HepG2 (cell line): Measurements from ENCODE around the gene TRPC3. TPM values are rescaled to one million over a fixed set of nuclear protein-coding genes. Genes with fewer than 3 reads are reported as not detected.

Source experiments
- ATAC-seq: fragments of 200-7000 bp; cut with Tn5 transposase; 3 replicates; pipeline ENCODE4 v1.9.1; 2020; ENCODE audit warnings: mild to moderate bottlenecking, moderate library complexity
- BruUV-seq: library from RNA; stranded (reverse); fragments of 400-500 nt; replicated peaks from 2 replicates; lab custom pipeline; 2021; lab: Mats Ljungman, UMichigan
- CTCF ChIA-PET: fragments of 300-600 bp; formaldehyde crosslinking; extraction: SDS; loops from one replicate; lab custom pipeline; 2021; ENCODE audit warnings: low total read pairs, inconsistent platforms, low intra/inter-chr PET ratio; lab: Yijun Ruan, JAX
- POLR2A ChIA-PET: fragments of 350-600 bp; sonication (Branson Sonifier 250); formaldehyde crosslinking; loops from one replicate; lab custom pipeline; 2020; ENCODE audit warnings: antibody characterized with exemption, inconsistent platforms; lab: Yijun Ruan, JAX
- DNase-seq: peaks from one replicate; pipeline ENCODE4 v3.0.0-alpha.2; 2015; ENCODE audit warnings: low spot score
- FAIRE-seq: peaks from 3 replicates; lab custom pipeline; 2011; peaks lifted over from hg19 to GRCh38; lab: Jason Lieb, UNC
- H2AFZ ChIP-seq: one replicate; pipeline ENCODE4 v1.6.1; 2011; ENCODE audit warnings: low read length, inconsistent platforms
- H3K27ac ChIP-seq: fragments of 300-600 bp; 3 replicates; pipeline ENCODE4 v1.8.0; 2011; ENCODE audit warnings: mixed run types, mild to moderate bottlenecking, mixed read lengths, low read length, inconsistent platforms; ENCODE audit not compliant: insufficient read depth; ENCODE audit errors: extremely low read length
- H3K27me3 ChIP-seq, 2 experiments: fragments of 200-600 bp in 1 of 2; 2 replicates in 1 of 2; 3 replicates in 1 of 2; pipeline versions ENCODE4 v1.6.0 to v1.8.0; 2011; ENCODE audit warnings: low read length in 2 of 2, mild to moderate bottlenecking in 2 of 2, moderate library complexity in 2 of 2, inconsistent platforms in 1 of 2; ENCODE audit not compliant: insufficient read depth in 2 of 2, control insufficient read depth in 1 of 2
- H3K36me3 ChIP-seq, 2 experiments: fragments of 200-600 bp in 1 of 2; replicated peaks in 1 of 2; 2 replicates in 1 of 2; 3 replicates in 1 of 2; pipeline versions ENCODE4 v1.5.1 to v1.8.0; 2011; ENCODE audit warnings: low read length in 2 of 2, inconsistent platforms in 1 of 2; ENCODE audit not compliant: insufficient read depth in 2 of 2, control insufficient read depth in 1 of 2
- H3K4me1 ChIP-seq: 2 replicates; pipeline ENCODE4 v1.5.1; 2012; ENCODE audit warnings: low read length, inconsistent platforms; ENCODE audit not compliant: insufficient read depth
- H3K4me2 ChIP-seq: 2 replicates; pipeline ENCODE4 v1.6.0; 2011; ENCODE audit warnings: low read depth, low read length, inconsistent platforms
- H3K4me3 ChIP-seq, 3 experiments: fragments of 200-600 bp in 1 of 3; sonication (generic), shearing (Covaris generic) in 1 of 3; replicated peaks in 1 of 3; 2 replicates each; pipeline ENCODE4 v1.5.1; 2011 to 2016; ENCODE audit warnings: low read length in 3 of 3, inconsistent platforms in 2 of 3, low read depth in 2 of 3, mild to moderate bottlenecking in 2 of 3, control low read depth in 1 of 3, mixed read lengths in 1 of 3; ENCODE audit not compliant: insufficient read depth in 1 of 3
- H3K79me2 ChIP-seq: one replicate; pipeline ENCODE4 v1.6.1; 2011; ENCODE audit warnings: low read length, inconsistent platforms; ENCODE audit not compliant: insufficient read depth
- H3K9ac ChIP-seq: 2 replicates; pipeline ENCODE4 v1.6.0; 2011; ENCODE audit warnings: mild to moderate bottlenecking, low read depth, low read length, inconsistent platforms; ENCODE audit not compliant: insufficient read depth
- H3K9me3 ChIP-seq: 2 replicates; pipeline ENCODE4 v1.5.1; 2012; ENCODE audit warnings: mild to moderate bottlenecking, low read length
- H4K20me1 ChIP-seq: 2 replicates; pipeline ENCODE4 v1.6.0; 2011; ENCODE audit warnings: inconsistent platforms, mild to moderate bottlenecking, low read length, moderate library complexity; ENCODE audit not compliant: insufficient read depth
- CTCF ChIP-seq: sonication (generic); formaldehyde crosslinking; IDR thresholded peaks from 2 replicates; pipeline ENCODE4 v1.5.0; 2020; ENCODE audit warnings: mild to moderate bottlenecking, missing genetic modification reagents, moderate library complexity
- HNF4G ChIP-seq, 2 experiments: sonication (generic) in 1 of 2; formaldehyde crosslinking in 1 of 2; IDR thresholded peaks; 2 replicates each; pipeline versions ENCODE4 v1.4.0 to v1.6.1; 2011 to 2020; ENCODE audit warnings: borderline replicate concordance in 2 of 2, low read depth in 2 of 2, mild to moderate bottlenecking in 2 of 2, low read length in 1 of 2, missing genetic modification reagents in 1 of 2, moderate library complexity in 1 of 2
- MTA3 ChIP-seq: sonication (generic); formaldehyde crosslinking; IDR thresholded peaks from 2 replicates; pipeline ENCODE4 v1.4.0; 2020; ENCODE audit warnings: missing genetic modification reagents
- MZF1 ChIP-seq: sonication (generic); formaldehyde crosslinking; IDR thresholded peaks from 2 replicates; pipeline ENCODE4 v1.8.1; 2023; ENCODE audit warnings: mild to moderate bottlenecking, missing genetic modification reagents, borderline replicate concordance
- RAD21 ChIP-seq: fragments of 450-650 bp; formaldehyde crosslinking; IDR thresholded peaks from 2 replicates; pipeline ENCODE4 v1.5.0; 2020; ENCODE audit warnings: mild to moderate bottlenecking
- RBM39 ChIP-seq: fragments of 200-400 bp; formaldehyde crosslinking; IDR thresholded peaks from one replicate; pipeline ENCODE4 v1.6.1; 2018; ENCODE audit warnings: antibody characterized with exemption, mild to moderate bottlenecking, low read depth, low read length; ENCODE audit not compliant: poor library complexity, severe bottlenecking
- SMC3 ChIP-seq: IDR thresholded peaks from 2 replicates; pipeline ENCODE4 v1.6.1; 2011; ENCODE audit warnings: low read length, improper control_type of control experiment
- STAG1 ChIP-seq: sonication (generic); formaldehyde crosslinking; IDR thresholded peaks from 2 replicates; pipeline ENCODE4 v1.4.0; 2020; ENCODE audit warnings: missing genetic modification reagents
- TGIF2 ChIP-seq: IDR thresholded peaks from 2 replicates; pipeline ENCODE4 v1.6.1; 2016; ENCODE audit warnings: control low read depth, missing compliant biosample characterization
- ZNF367 ChIP-seq: sonication (generic); formaldehyde crosslinking; IDR thresholded peaks from 2 replicates; pipeline ENCODE4 v1.4.0; 2020; ENCODE audit warnings: missing genetic modification reagents, borderline replicate concordance
- ZNF431 ChIP-seq: sonication (generic); formaldehyde crosslinking; IDR thresholded peaks from 2 replicates; pipeline ENCODE4 v1.9.0; 2022; ENCODE audit warnings: missing genetic modification reagents, low read depth, mild to moderate bottlenecking, borderline replicate concordance
- ZSCAN29 ChIP-seq: sonication (generic); formaldehyde crosslinking; conservative IDR thresholded peaks from 2 replicates; pipeline ENCODE4 v1.4.0; 2020; ENCODE audit warnings: mild to moderate bottlenecking, missing genetic modification reagents
- WGBS: methylation state at CpG from one replicate; pipeline ENCODE4 v1.1.6; 2017; ENCODE audit warnings: low lambda C conversion rate; 5-methylcytosine and 5-hydroxymethylcytosine counted together
- in situ Hi-C: cut with HindIII; loops from 2 replicates; pipeline ENCODE4 v1.10.0; 2017; ENCODE audit warnings: low pct_unique_long_range_greater_than_20kb; ENCODE audit not compliant: extremely low pct_ligation_motif_present
- intact Hi-C: fragments of 100-400 bp; cut with micrococcal nuclease; formaldehyde crosslinking; loops from one replicate; pipeline ENCODE4 v1.10.0; 2022; ENCODE audit not compliant: unreplicated experiment
- polyA plus RNA-seq, 8 experiments: library from polyadenylated mRNA; depleted of rRNA in 3 of 8; stranded (reverse) in 7 of 8; unstranded in 1 of 8; fragments of >200 nt; fragmentation: Illumina TruSeq in 4 of 8; extraction: Trizol in 4 of 8; gene quantifications; 2 replicates each; pipeline versions ENCODE4 v1.2.1 to v1.2.3, GENCODE V29; 2011 to 2016; ENCODE audit warnings: low read depth in 4 of 8, missing spikeins in 1 of 8, mixed read lengths in 1 of 8; ENCODE audit not compliant: insufficient read depth in 1 of 8
- total RNA-seq, 5 experiments: library from RNA; depleted of rRNA; stranded (reverse); fragments of >200 nt; fragmentation: Illumina TruSeq; extraction: Trizol; gene quantifications; 2 replicates each; pipeline ENCODE4 v1.2.3, GENCODE V29; 2016; ENCODE audit warnings: low read depth in 1 of 5
- TF ChIP-seq, protein P1 (sequence below): sonication (generic); formaldehyde crosslinking; IDR thresholded peaks from 2 replicates; pipeline ENCODE4 v1.8.0; 2022; ENCODE audit warnings: low read depth, missing genetic modification reagents

The TRPC3 gene
- total and polyA plus RNA-seq, 2 of the 13 experiments (the other 11 are each of a cell fraction or from before 2014, with no cell fraction given), result not detected

DNA sequence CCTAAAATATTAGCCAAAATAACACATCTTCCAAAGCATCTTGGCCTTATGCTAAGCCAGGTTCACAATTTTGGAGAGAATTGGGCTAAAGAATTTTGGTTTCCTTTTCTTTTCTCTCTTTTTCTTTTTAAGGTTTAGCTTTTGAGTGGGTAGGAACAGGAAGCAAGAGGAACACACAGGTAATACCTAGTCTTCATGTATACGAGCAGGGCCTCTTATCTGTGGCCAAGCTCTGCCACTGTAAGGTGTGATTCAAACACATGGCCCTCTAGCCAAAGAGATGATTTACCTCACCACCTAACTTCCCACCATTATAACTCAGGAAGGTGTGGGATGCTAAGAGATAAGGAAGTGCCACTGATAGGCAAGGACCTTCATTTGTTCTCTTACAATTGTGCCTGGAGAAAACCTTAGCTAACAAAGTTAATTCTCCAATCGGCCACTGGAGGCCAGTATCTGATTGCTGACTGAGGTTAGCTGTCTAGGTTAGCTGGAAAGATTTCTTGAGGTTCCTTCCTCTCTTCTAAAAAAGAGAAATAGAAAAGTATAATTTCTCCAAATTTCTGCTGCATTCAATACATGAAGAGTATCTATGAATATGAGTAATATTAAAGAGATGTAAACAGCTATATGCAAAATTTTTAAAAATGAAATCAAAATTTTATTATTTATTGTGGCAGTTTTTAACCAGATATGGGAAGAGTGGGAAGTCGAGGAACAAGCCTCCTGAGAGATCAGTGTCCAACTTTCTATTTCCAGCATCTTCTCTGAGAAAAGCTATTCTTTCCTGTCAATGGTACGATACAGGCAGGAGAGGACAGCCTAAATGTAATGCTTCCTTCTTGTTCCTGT is 51.5 kb downstream of the TRPC3 start:
- 15% methylated on average over 4 of the region's 4 CpGs for WGBS
- ATAC-seq (peak; percentile 87), DNase-seq (peak; percentile 45), FAIRE-seq (peak; percentile 43)
- Histone ChIP-seq H2AFZ (no peak overlapping the region), H3K27me3 (no peaks in the 10 kb centered on the region), H3K9me3 (no peaks in the 10 kb centered on the region), H4K20me1 (no peaks in the 10 kb centered on the region), H3K9ac (no peak overlapping the region), H3K4me1 (no peaks in the 10 kb centered on the region), H3K36me3 (no peaks in the 10 kb centered on the region), H3K79me2 (no peaks in the 10 kb centered on the region), H3K27ac (no peak overlapping the region), H3K4me3 (no peak overlapping the region), H3K4me2 (no peak overlapping the region)
- in situ Hi-C loops (loop anchor here (10.0 kb wide), 1 partner anchor 684 kb away; no protein-coding TSS in a partner anchor), intact Hi-C loops (loop anchor here (1.0 to 2.0 kb wide), 3 partner anchors 103 to 816 kb away; no protein-coding TSS in a partner anchor)
- CTCF ChIA-PET, result interaction anchor here (1.6 to 2.7 kb wide), 2 partner anchors 102 to 677 kb away, joined by 13 to 25 read pairs; no protein-coding TSS in a partner anchor
- no peak for TF ChIP-seq MZF1 (CRISPR knock-in tag)
- no peak for TF ChIP-seq MTA3 (CRISPR knock-in tag)
- peak; percentile 54; the same call in 1 of the 2 replicates for TF ChIP-seq SMC3
- TF ChIP-seq, protein P1, sequence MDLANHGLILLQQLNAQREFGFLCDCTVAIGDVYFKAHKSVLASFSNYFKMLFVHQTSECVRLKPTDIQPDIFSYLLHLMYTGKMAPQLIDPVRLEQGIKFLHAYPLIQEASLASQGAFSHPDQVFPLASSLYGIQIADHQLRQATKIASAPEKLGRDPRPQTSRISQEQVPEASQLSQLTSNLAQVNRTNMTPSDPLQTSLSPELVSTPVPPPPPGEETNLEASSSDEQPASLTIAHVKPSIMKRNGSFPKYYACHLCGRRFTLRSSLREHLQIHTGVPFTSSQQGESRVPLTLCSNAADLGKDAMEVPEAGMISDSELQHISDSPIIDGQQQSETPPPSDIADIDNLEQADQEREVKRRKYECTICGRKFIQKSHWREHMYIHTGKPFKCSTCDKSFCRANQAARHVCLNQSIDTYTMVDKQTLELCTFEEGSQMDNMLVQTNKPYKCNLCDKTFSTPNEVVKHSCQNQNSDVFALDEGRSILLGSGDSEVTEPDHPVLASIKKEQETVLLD (CRISPR knock-in tag), result no peak
- TF ChIP-seq ZNF431 (CRISPR knock-in tag), result no peak
- TF ChIP-seq RAD21 (CRISPR knock-in tag), result peak; percentile 63
- TF ChIP-seq STAG1 (CRISPR knock-in tag), result peak; percentile 90
- TF ChIP-seq ZNF367 (CRISPR knock-in tag), result no peak
- TF ChIP-seq RBM39, result no peak
- peak; percentile 81 for TF ChIP-seq CTCF (CRISPR knock-in tag)
- TF ChIP-seq ZSCAN29 (CRISPR knock-in tag), result no peak
- no peak for TF ChIP-seq TGIF2 (CRISPR knock-in tag)
- TF ChIP-seq HNF4G (IDR thresholded peaks at IDR 0.05; ENCODE audit: borderline replicate concordance, low read depth, low read length), result no peak
- TF ChIP-seq HNF4G (CRISPR knock-in tag; IDR thresholded peaks at IDR 0.05; ENCODE audit: borderline replicate concordance, low read depth), result no peak
- POLR2A ChIA-PET, result no interaction called here
- BruUV-seq, result no TSS peak
